SU-DHL-6 (cell line): ENCODE measurements around the gene BLOC1S6.

Source experiments
- H2AFZ ChIP-seq: fragments of 200-600 bp; sonication (generic); 2 replicates; pipeline ENCODE4 v1.6.1; 2014; ENCODE audit warnings: low read depth, mild to moderate bottlenecking, moderate library complexity, mixed read lengths, antibody characterized with exemption, low read length; ENCODE audit not compliant: severe bottlenecking
- H3F3A ChIP-seq: fragments of 200-600 bp; shearing (Covaris generic); 2 replicates; pipeline ENCODE4 v1.6.0; 2016; ENCODE audit warnings: antibody characterized with exemption, mild to moderate bottlenecking; ENCODE audit not compliant: insufficient read depth
- H3K27ac ChIP-seq: fragments of 200-600 bp; sonication (generic); 2 replicates; pipeline ENCODE4 v1.5.1; 2016; ENCODE audit warnings: low read depth, mild to moderate bottlenecking, low read length, moderate library complexity, mixed read lengths
- H3K27me3 ChIP-seq: fragments of 200-600 bp; sonication (generic), shearing (Covaris generic); 2 replicates; pipeline ENCODE4 v1.6.0; 2014; ENCODE audit warnings: mild to moderate bottlenecking, low read length
- H3K36me3 ChIP-seq: fragments of 200-600 bp; sonication (generic); 2 replicates; pipeline ENCODE4 v1.6.1; 2014; ENCODE audit warnings: mild to moderate bottlenecking, low read length, mixed read lengths
- H3K4me2 ChIP-seq: fragments of 300-600, 200-600 bp; shearing (Covaris generic), sonication (generic); 2 replicates; pipeline ENCODE4 v1.6.0; 2014; ENCODE audit warnings: low read length, low read depth, mild to moderate bottlenecking; ENCODE audit not compliant: poor library complexity, severe bottlenecking
- H3K4me3 ChIP-seq: fragments of 200-600 bp; sonication (generic); 2 replicates; pipeline ENCODE4 v1.5.1; 2014; ENCODE audit warnings: antibody characterized with exemption, low read length, mild to moderate bottlenecking, mixed read lengths; ENCODE audit not compliant: insufficient read depth, poor library complexity, severe bottlenecking
- H3K79me2 ChIP-seq: fragments of 200-600 bp; sonication (generic); 2 replicates; pipeline ENCODE4 v1.6.1; 2014; ENCODE audit warnings: mild to moderate bottlenecking, low read length, moderate library complexity; ENCODE audit not compliant: insufficient read depth
- H3K9ac ChIP-seq: fragments of 200-600 bp; sonication (generic); 2 replicates; pipeline ENCODE4 v1.7.0; 2014; ENCODE audit warnings: mild to moderate bottlenecking, low read length
- H3K9me2 ChIP-seq: fragments of 200-600 bp; sonication (generic); replicated peaks from 2 replicates; pipeline ENCODE4 v1.6.1; 2014; ENCODE audit warnings: low read length; ENCODE audit not compliant: insufficient read depth
- H3K9me3 ChIP-seq: fragments of 200-600 bp; sonication (generic); 2 replicates; pipeline ENCODE4 v1.6.1; 2014; ENCODE audit warnings: low read length, mixed read lengths; ENCODE audit not compliant: insufficient read depth
- H4K20me1 ChIP-seq: fragments of 200-600 bp; sonication (generic); 2 replicates; pipeline ENCODE4 v1.6.1; 2014; ENCODE audit warnings: low read depth, mild to moderate bottlenecking, antibody characterized with exemption, low read length, moderate library complexity, mixed read lengths
- CTCF ChIP-seq: fragments of 200-600 bp; sonication (generic); IDR thresholded peaks from one replicate; pipeline ENCODE4 v1.5.1; 2017; ENCODE audit warnings: antibody characterized with exemption, mild to moderate bottlenecking, low read length, moderate library complexity; ENCODE audit not compliant: insufficient read depth, poor library complexity, severe bottlenecking
- EZH2phosphoT487 ChIP-seq: fragments of 200-600 bp; sonication (generic), shearing (Covaris generic); conservative IDR thresholded peaks from 2 replicates; pipeline ENCODE4 v1.6.1; 2018; ENCODE audit warnings: mild to moderate bottlenecking, antibody characterized with exemption, low read length, moderate library complexity, mixed read lengths

BLOC1S6 gene

GRCh38 chr15:45548753-45549520 lies 38.2 kb upstream of the BLOC1S6 start:
- H3K9ac ChIP-seq, result no peak overlapping the region
- no peak overlapping the region for H3K27ac ChIP-seq

GRCh38 chr15:45549541-45550220 lies 37.5 kb upstream of the BLOC1S6 start:
- Histone ChIP-seq H3K9me2 (no peaks in the 10 kb centered on the region), H3K9me3 (no peaks in the 10 kb centered on the region), H3K27me3 (no peaks in the 10 kb centered on the region), H3K4me2 (no peak overlapping the region), H3K4me3 (no peak overlapping the region), H3K27ac (no peak overlapping the region), H2AFZ (no peak overlapping the region), H3K9ac (no peak overlapping the region), H3K79me2 (no peaks in the 10 kb centered on the region), H3F3A (peaks cover 17% of the 10 kb centered on the region), H4K20me1 (no peaks in the 10 kb centered on the region), H3K36me3 (no peaks in the 10 kb centered on the region)
- no peak for TF ChIP-seq CTCF
- no peak for TF ChIP-seq EZH2phosphoT487

More at GRCh38 chr15:45548753-45549520, 38.2 kb upstream of the BLOC1S6 start:
- no peaks in the 10 kb centered on the region for H3K9me2 ChIP-seq
- no peaks in the 10 kb centered on the region for H3K27me3 ChIP-seq
- H3K9me3 ChIP-seq, result no peaks in the 10 kb centered on the region
- H3K79me2 ChIP-seq, result no peaks in the 10 kb centered on the region
- H2AFZ ChIP-seq, result no peak overlapping the region
- H3F3A ChIP-seq, result peaks cover 23% of the 10 kb centered on the region
- H3K4me3 ChIP-seq, result no peak overlapping the region
- H4K20me1 ChIP-seq, result no peaks in the 10 kb centered on the region
- no peak overlapping the region for H3K4me2 ChIP-seq
- no peaks in the 10 kb centered on the region for H3K36me3 ChIP-seq
- no peak for TF ChIP-seq EZH2phosphoT487
- no peak for TF ChIP-seq CTCF

- TF ChIP-seq CTCF, result no peak
- TF ChIP-seq EZH2phosphoT487, result no peak
- no peaks in the 10 kb centered on the region for H3K79me2 ChIP-seq
- H4K20me1 ChIP-seq, result no peaks in the 10 kb centered on the region
- H3K4me2 ChIP-seq, result no peak overlapping the region
- H3K9me3 ChIP-seq, result no peaks in the 10 kb centered on the region
- H2AFZ ChIP-seq, result no peak overlapping the region
- H3K27me3 ChIP-seq, result no peaks in the 10 kb centered on the region
- no peak overlapping the region for H3K9ac ChIP-seq
- H3K36me3 ChIP-seq, result no peaks in the 10 kb centered on the region
- H3F3A ChIP-seq, result peaks cover 9% of the 10 kb centered on the region
- no peak overlapping the region for H3K27ac ChIP-seq
- H3K9me2 ChIP-seq, result no peaks in the 10 kb centered on the region
- no peak overlapping the region for H3K4me3 ChIP-seq
Measured at GRCh38 chr15:45550436-45550835, 36.7 kb upstream of the BLOC1S6 start.
